ENCODE data around the gene CDH20.
A peak's percentile ranks its signal among the peaks of the same experiment; 100 is the strongest.
"Not testable (repeated sequence)": the region's sequence is repeated elsewhere in the genome, so short reads cannot be mapped to it uniquely, and the experiment has no call there.

Gene CDH20

DNA sequence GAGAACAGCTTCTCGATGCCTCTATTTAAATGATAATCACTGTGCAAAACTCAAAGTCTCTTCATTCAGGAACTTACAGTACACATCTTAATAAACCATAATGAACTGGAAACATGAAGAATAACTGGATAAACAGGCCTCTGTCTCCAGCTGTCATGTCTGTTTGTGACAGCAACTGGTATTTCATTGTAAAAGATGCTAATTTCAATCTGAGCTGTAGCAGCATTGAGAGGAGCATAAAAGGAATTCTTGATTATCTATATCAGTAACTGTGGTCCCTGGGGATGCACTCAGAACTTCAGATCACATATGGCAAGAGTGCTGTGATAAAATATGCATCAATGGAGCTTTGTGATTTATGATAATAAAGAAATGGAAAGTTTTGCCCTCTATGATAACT lies 18.8 kb downstream of the CDH20 start:
- DNase-seq (ENCODE audit: extremely low spot score), result no peak
- ChIA-PET POLR2A (no interaction called here), CTCF (interaction anchor here (2.0 kb wide), 1 partner anchor 9 kb away, joined by 5 read pairs; no protein-coding TSS in a partner anchor)
- TF ChIP-seq, protein P1, sequence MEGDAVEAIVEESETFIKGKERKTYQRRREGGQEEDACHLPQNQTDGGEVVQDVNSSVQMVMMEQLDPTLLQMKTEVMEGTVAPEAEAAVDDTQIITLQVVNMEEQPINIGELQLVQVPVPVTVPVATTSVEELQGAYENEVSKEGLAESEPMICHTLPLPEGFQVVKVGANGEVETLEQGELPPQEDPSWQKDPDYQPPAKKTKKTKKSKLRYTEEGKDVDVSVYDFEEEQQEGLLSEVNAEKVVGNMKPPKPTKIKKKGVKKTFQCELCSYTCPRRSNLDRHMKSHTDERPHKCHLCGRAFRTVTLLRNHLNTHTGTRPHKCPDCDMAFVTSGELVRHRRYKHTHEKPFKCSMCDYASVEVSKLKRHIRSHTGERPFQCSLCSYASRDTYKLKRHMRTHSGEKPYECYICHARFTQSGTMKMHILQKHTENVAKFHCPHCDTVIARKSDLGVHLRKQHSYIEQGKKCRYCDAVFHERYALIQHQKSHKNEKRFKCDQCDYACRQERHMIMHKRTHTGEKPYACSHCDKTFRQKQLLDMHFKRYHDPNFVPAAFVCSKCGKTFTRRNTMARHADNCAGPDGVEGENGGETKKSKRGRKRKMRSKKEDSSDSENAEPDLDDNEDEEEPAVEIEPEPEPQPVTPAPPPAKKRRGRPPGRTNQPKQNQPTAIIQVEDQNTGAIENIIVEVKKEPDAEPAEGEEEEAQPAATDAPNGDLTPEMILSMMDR (IDR thresholded peaks at IDR 0.05; ENCODE audit: control extremely low read depth, extremely low read depth, low read depth, missing control alignments), result no peak

DNA sequence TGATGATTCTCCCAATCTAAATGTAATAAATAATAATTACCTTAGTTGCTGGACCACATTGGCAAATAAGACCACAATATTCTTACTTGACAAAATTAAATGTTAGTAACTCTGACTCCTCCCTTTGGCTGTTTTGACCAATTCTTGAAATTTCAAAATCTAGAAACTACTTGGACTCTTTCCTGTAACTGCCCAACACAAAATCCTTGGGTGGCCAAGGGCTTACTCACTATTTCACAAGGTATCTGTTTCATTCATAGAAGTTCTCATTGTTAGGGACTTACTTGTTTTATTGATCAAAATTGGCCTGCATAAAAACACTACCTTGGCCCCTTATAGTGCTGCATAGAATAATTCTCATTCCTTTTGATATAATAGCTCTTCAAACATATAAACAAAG lies 19.4 kb downstream of the CDH20 start:
- TF ChIP-seq, protein P1 (IDR thresholded peaks at IDR 0.05; ENCODE audit: control extremely low read depth, extremely low read depth, low read depth, missing control alignments), result no peak
- POLR2A ChIA-PET, result no interaction called here
- DNase-seq (ENCODE audit: extremely low spot score), result no peak
- CTCF ChIA-PET, result interaction anchor here (2.0 kb wide), 1 partner anchor 9 kb away, joined by 5 read pairs; no protein-coding TSS in a partner anchor

DNA sequence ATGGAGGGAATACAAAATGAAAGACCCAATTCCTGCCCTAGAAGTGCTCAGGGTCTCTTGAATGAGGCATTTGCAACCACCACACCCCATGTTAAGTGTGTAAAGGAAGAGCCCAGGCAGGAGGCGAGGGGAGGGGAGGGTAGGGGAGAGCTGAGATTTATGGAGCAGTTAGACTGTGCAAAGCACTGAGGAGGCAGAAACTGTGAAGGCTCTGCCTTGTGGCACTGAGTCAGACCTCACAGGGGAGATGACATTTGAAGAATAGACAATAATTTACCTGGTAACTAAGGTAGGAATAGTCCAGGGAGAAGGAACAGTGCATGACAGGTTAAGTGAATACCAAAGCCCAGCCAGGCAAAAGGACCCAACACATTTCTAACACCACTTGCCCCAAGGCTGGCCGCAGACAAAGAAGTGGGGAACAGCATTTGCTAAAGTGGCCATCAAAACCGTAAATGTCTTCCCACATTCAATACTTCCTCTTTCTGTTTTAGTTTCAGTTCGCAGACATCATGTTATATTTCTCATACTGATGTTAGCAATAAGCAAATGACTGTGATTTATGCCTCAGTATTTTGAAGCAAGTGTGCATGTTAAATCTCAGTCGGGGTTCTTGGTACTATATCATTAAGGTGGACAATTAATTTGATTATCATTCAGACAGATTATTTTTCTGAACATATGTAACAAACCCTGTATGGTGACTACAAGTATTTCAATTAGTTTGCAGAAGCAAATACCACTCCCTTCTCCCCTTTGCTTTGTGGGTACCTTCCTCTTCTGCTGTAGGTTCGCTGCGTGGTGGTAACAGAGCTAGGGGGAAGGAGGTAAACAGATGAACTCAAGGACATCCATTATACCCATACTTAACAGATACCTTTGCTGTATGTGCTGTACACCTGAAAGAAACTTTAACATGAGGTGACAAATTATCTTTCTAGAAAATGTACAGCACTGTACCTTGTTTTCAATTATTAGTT lies 27.5 kb downstream of the CDH20 start:
- peak; percentile 18 for DNase-seq (ENCODE audit: extremely low spot score)
- ChIA-PET CTCF (interaction anchor here (1.5 kb wide), 1 partner anchor 8 kb away, joined by 5 read pairs; no protein-coding TSS in a partner anchor), POLR2A (no interaction called here)
- TF ChIP-seq, protein P1 (IDR thresholded peaks at IDR 0.05; ENCODE audit: control extremely low read depth, extremely low read depth, low read depth, missing control alignments), result no peak

DNA sequence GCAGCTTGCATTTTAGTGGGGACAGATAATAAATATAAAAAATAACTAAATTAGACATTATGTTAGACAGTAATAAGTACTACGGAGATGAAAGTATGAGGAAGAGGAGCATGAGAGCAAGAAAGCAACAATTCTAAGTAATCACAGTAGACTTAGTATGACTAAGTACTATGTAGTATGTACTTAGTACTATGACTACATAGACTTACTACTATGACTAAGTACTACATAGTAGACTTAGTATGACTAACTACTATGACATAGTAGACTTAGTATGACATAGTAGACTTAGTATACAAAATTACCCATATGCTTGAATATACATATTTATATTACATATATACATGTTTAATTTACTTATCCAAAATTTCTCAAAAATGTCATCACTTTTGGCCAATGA lies 29.3 kb downstream of the CDH20 start:
- ChIA-PET POLR2A (no interaction called here), CTCF (interaction anchor here (1.6 kb wide), 1 partner anchor 139 kb away, joined by 5 read pairs; no protein-coding TSS in a partner anchor)
- DNase-seq (ENCODE audit: extremely low spot score), result no peak
- TF ChIP-seq, protein P1 (IDR thresholded peaks at IDR 0.05; ENCODE audit: control extremely low read depth, extremely low read depth, low read depth, missing control alignments), result no peak

DNA sequence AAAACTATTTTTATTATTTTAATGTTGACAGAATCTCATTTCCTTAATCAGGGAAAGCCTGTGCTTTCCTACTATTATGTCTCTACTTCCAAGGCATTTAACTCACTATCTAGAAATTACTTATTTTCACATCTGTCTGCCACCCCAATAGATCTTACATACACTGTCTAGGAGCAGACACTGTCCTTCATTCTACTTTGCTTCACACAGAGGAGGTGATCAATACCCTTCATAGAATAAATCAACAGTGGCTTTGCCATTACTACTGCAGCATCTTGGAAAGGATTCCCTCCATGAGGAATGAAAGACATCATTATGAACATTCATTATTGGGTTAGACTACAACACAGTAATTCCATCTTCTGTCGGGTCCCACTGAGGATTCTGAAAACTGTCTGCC lies 31.7 kb downstream of the CDH20 start:
- CTCF ChIA-PET, result interaction anchor here (1.2 to 1.7 kb wide), 2 partner anchors 18 to 43 kb away, joined by 3 to 8 read pairs; no protein-coding TSS in a partner anchor
- POLR2A ChIA-PET, result no interaction called here
- TF ChIP-seq, protein P1 (IDR thresholded peaks at IDR 0.05; ENCODE audit: control extremely low read depth, extremely low read depth, low read depth, missing control alignments), result no peak
- DNase-seq (ENCODE audit: extremely low spot score), result no peak

DNA sequence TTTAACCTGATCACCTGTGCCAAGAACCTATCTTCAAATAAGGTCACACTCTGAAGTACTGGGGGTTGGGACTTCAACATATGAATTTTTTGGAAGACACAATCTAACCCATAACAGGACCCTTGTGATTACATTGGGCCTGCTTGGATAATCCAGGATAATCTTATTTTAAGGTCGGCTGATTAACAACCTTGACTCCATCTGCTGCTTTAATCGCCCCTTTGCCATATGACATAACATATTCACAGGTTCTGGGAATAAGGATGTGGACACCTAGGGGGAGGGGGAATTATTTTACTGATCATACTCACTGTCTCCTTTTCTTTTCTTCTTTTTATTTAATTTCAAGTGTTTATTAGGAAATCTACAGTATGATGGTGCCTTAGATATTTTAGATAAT lies 34.8 kb downstream of the CDH20 start:
- no peak for DNase-seq (ENCODE audit: extremely low spot score)
- TF ChIP-seq, protein P1 (IDR thresholded peaks at IDR 0.05; ENCODE audit: control extremely low read depth, extremely low read depth, low read depth, missing control alignments), result no peak
- POLR2A ChIA-PET, result no interaction called here
- CTCF ChIA-PET, result no interaction called here

DNA sequence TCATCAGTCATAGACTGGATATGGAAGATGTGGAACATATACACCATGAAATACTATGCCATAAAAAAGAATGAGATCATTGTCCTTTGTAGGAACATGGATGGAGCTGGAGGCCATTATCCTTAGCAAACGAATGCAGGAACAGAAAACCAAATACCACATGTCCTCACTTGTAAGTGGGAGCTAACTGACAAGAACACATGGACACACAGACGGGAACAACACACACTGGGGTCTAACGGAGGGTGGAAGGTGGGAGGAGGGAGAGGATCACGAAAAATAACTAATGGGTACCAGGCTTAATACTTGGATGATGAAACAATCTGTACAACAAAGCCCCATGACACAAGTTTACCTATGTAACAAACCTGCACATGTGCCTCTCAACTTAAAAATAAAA lies 36.4 kb downstream of the CDH20 start:
- CTCF ChIA-PET, result interaction anchor here (1.8 kb wide), 1 partner anchor 132 kb away, joined by 5 read pairs; no protein-coding TSS in a partner anchor
- POLR2A ChIA-PET; DNase-seq (ENCODE audit: extremely low spot score): not testable (repeated sequence)

Data from GM10248 (cell line).